Activated CD8-positive, alpha-beta memory T cell treated with anti-CD3 and anti-CD28 coated beads, Interleukin-2, amount 50 U/mL, for 4 hours (primary cell): ENCODE measurements around the gene EIPR1.

Experiments used
- DNase-seq: peaks from one replicate; pipeline ENCODE4 v3.0.0-alpha.2; 2020

Gene EIPR1

DNA sequence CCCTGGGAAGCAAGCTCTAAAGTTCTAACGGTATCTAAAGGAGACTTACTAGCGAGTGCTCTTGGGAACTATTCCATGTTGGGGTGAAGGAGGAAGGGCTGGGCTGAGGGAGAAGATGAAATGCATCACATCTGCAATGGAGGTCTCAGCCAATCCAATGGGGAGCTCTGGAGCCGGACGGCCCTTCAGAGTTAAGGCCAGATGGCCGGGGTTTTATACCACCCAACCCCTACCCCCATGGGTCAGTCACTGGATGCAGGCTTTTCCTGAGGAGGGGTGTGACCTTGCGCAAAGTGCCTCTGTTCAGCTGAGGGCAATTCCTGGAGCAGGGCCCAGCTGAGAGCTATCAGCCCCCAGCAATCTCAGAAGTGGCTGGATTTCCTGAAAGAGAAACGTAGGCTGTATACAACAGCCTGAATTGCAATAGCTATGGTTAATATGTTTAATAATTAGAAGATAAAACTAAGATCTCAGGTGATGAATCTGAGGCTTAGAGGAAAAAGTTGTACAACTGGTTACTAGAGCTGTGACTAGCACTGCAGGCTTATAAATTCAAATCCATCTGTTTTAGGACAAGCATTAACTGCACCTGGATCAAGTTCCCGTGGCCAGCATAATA lies 21.6 kb downstream of the EIPR1 start:
- DNase-seq: no peak

DNA sequence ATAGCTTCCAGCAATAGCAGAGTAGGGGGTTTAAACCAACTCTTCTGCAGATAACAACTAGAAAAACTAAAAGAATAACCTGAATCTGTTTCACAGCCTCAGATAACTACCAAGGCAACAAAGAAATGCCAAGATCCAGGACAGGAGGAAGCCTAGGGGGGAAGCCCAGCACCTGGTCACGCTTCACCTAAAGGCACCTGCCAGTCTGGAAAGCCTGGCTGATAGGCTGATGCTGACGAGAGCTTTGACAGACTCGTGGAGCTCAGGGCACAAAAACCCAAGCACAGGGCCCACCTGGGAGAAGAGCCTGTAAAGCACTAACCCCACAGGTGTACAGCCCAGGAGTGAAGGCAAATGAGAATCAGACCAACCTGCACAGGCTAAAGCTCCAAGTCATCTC lies 22.6 kb downstream of the EIPR1 start:
- DNase-seq: no peak

DNA sequence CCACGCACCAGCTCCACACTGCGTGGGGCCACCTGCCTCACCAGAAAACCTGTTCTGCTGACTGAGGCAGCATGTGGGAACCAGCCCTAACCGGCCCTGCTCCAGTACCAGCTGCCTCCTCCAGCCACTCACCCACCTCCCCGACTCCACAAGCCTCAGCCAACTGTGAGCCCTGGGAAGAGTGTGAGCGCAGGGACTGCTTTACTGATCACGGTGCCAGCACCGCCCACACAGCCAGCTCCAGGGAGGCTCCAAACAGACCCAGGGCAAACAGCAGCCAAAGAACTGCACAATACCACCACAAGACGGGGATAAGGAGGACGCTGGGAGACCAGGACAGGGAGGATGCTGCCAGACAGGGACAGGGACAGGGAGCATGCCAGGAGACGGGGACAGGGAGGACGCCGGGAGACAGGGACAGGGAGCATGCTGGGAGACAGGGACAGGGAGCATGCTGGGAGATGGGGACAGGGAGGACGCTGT lies 28.4 kb downstream of the EIPR1 start:
- no peak for DNase-seq

DNA sequence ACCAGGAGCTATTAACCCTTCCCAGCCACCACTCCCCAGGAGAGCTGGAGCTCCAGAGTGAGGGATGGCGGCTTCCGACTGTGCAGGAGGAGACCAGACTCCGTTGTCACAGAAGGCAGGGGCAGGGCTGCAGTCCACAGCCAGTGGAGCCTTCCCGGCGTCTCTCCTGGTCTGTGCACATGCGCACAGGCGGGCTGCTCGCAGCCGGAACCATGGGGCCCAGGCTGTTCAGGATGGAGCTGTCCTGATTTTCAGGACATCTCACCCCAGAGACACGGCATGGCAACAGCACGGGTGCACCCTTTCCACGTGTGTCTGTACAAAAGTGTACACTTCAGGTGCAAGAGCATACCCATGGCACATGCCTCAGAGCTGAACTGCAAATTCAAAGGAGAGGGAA lies 28.9 kb downstream of the EIPR1 start:
- no peak for DNase-seq

DNA sequence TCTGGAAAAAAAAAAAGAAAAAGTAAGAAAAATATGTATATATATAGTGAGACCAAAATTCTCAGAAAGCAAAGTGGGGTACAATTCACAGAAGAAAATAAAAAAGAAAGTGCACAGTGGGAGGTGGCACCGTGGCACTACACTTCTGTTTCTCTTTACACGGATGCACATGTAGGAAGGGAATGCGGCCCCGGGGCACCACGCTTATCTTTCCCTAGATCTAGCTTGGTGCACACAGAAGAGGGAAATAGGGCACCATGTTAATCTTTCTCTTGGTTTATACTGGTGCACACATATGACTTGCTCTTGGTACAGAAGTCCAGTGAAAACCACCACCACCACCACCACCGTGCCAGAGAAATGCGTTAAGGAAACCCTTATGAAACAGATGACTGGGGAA lies 32.0 kb downstream of the EIPR1 start:
- no peak for DNase-seq

DNA sequence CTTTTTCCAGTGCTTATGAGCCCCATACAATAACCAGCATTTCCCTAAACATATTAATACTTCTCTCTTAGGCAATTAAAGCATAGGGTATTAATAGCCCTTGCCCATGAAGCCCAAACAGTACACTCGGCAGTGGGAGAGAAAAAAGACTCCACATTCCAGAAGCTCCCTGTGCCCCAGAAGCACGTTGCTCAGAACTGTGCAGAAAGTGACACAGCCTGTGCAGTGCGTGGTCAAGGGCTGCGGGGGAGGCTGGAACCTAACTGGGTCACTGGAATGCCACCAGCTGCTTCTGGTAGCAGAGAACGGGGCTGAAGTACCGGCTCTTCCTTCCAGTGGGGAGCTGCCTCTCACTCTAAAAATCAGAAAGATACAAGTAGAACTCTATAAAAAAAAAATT lies 32.7 kb downstream of the EIPR1 start:
- no peak for DNase-seq

DNA sequence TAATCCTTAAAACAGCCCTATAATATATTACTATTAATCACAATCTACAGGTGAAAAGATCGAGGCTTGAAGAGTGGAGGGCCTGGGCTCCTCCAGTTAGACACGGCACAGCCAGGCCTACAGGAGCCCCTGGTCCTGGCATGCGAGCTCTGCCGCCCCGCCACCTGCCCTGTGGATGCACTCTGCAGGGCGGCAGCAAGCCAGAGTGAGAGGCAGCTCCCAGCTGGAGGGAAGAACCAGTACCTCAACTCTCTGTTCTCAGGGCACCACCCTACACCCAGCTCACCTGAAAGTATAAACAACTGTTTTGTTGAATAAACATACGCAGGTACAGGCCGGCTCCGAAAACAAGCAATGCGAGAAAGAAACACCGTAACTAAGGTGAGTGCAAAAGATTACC lies 34.6 kb downstream of the EIPR1 start:
- no peak for DNase-seq

DNA sequence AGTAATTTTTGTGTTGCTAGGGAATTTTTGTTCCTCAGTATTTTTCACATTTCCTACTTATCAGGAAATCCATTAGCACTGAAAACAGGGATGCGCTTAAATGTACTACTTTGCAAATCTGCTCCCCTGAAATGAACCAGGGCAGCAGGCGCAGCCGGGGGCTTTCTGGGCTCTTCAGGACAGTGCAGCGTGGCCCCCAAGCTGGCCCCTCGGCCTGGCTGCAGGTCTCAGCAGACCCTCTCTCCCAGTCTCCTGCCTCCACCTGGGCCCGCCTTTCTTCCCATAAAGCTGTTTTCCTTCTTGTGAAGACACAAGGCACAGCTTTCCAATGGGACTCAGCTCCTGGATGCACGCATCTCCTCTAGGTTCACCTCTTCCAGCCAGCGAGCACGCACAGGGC lies 35.3 kb downstream of the EIPR1 start:
- no peak for DNase-seq

DNA sequence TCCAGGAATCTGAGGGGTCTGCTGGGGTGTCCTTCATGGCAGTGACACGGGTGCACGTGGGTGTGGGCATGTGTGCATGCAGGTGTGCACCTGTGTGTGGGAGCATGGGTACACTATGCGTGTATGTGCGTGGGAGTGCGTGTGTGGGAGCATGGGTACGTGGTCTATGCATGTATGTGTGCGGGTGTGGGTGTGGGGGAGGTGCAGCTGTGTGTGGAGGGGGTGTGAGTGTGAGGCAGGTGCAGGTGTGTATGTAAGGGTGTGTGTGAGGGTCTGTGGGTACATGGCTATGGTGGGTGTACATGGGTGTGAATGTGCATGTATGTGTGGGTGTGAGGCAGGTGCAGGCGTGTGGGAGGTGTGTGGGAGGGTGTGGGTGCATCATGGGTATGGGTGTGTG lies 36.3 kb downstream of the EIPR1 start:
- no peak for DNase-seq

DNA sequence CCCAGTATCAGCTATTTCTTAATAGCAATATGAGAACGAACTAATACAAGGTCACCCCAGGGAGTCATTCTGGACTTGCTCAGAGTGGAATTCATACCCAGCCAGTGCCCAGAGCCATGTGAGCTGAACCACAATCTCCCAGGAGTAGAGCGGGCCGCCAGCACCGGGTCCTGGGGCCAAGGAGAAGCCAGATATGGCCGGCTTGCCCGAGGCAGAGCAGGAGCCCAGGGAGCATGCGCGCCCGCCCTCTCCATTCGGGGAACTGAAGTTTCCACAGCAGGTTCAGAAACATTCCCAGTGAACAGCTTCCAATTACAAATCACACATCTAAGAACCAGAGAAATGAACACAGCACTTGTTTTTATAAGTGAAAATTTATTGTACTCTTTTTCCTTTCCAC lies 37.5 kb downstream of the EIPR1 start:
- DNase-seq: no peak

DNA sequence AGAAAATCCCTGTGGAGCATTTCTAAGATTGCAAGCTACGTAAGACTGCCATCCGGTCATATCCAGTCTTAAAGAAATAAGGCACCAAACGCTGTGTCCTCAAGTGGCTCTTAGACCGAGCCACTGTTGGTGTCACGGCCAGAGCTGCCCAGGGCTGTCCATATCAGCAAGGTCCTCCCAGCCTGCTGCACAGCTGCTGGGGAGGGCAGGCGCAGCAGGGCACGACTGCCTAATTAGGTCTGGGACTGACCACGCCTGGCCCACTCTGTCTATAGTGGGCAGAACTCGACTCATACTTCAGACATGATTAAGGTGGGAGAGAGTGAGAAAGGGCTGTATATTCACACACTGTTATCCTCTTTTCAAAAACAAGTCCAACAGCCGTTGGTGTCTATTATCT lies 39.3 kb downstream of the EIPR1 start:
- DNase-seq: no peak

DNA sequence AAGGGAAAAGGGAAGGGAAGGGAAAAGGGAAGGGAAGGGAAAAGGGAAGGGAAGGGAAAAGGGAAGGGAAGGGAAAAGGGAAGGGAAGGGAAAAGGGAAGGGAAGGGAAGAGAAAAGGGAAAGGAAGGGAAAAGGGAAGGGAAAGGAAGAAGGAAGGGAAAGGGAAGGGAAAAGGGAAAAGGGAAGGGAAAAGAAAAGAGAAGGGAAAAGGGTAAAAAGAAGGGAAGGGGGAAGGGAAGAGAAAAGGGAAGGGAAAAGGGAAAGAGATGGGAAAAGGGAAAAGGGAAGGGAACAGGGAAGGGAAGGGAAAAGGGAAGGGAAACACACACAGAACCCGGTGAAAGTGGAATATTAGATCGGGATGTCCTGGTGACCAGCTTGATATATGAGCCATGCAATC lies 40.8 kb downstream of the EIPR1 start:
- DNase-seq: no peak

DNA sequence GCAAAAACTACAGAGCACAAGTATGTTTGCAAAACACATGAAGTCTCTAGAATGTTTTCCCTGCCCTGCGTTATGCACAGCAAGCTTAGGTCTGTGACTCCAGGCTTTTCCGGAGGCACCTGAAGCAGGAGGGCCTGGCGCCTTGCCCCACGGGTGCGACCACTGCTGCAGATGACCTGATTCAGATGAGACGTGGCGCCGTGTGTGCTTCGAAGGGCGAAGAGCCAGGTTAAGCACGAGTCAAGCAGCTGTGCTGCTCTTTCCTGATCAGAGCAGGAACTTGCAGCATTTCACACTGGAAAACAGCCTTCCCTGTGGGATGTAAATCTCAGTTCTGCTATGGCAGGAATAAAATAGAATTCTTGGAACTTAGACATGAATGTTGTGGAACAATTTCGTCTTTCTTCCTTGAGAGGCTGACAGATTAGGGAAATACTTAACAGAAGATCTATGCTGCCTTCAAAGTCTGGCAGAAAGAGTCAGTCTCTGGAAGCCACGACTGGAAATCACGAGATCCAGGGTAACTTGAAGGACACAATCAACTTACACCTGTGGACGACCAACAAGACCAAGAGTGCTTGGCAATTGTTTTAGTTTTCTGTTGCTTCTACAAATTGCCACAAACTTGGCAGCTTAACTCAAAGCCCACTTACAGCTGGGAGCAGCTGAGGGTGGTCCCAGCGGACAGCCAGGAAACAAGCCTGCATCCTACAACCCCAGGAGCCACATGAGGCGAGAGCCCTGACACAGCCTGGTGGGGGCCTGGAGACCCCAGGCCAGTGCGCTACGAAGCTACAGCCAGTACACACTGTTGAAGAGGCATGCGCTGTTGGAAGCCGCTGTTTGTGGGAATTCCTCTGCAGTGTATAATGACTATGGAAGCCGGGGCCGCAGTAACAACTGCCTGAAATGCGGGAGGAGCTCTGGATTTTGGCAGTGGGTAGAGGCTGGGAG lies 42.9 kb downstream of the EIPR1 start:
- DNase-seq: no peak

DNA sequence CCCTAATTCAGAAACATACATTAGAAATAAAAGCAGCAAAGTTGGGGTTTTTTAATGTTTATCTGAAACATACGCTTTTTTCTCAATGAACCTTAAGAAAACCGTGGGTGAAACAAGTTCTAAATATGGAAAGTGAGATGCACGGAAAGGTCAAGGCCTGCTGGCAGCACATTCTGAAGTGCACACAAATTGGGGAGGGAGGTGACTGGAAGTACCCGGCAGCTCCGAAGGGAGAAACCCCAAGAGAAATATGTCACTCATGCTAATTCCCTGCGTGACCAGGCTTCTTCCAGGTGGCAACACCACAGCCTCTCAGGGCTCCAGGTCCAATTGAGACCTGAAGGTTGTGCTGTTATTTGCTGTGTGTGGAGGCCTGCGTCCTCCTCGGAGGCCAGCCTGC lies 45.5 kb downstream of the EIPR1 start:
- no peak for DNase-seq

DNA sequence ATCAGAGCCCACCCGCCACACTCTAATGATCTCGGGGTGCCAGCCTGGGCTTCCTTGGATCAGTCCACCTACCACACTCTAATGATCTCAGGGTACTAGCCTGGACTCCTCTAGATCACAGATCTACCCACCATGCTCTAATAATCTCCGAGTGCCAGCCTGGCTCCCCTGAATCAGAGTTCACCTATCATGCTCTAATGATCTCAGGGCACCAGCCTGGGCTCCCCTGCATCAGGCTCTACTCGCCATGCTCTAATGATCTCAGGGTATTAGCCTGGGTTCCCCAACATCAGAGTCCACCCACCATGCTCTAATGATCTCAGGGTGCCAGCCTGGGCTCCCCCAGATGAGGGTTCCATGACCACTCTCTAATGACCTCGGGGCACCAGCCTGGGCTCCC lies 48.1 kb downstream of the EIPR1 start:
- DNase-seq: no peak

DNA sequence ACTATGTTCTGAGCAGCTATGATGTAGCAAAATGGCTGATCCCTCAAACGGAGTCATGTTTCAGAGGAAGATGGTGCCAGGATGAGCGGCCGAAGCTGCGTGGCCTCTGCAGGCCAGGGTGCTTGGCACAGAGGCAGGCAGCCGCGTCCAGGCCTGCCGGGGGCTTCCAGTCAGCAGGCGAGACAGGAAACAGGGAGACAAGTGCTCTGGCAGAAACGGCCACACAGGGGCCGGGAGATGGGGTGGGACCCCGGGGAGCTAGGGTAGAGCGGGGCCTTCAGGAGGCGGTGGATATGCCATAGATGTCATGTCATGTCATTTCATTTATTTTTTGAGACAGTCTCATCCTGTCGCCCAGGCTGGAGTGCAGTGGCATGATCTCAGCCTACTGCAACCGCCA lies 50.7 kb downstream of the EIPR1 start:
- no peak for DNase-seq

DNA sequence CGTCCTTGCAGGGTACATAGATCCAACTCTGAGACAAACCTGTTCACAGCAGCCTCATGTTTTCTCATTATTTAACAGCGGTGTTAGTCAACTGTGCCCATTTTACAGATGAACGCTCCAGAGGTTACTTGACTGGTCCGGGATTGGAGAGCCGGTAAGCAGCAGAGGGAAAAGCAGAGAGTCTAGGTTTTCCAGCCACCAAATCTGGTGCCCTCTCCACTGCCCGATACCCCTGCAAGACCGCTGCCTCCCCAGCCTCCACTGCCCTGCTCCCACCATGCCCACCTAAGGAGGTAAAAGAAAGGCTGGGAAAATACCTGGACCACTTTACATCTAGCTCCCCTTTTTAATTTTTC lies 51.5 kb downstream of the EIPR1 start:
- no peak for DNase-seq

DNA sequence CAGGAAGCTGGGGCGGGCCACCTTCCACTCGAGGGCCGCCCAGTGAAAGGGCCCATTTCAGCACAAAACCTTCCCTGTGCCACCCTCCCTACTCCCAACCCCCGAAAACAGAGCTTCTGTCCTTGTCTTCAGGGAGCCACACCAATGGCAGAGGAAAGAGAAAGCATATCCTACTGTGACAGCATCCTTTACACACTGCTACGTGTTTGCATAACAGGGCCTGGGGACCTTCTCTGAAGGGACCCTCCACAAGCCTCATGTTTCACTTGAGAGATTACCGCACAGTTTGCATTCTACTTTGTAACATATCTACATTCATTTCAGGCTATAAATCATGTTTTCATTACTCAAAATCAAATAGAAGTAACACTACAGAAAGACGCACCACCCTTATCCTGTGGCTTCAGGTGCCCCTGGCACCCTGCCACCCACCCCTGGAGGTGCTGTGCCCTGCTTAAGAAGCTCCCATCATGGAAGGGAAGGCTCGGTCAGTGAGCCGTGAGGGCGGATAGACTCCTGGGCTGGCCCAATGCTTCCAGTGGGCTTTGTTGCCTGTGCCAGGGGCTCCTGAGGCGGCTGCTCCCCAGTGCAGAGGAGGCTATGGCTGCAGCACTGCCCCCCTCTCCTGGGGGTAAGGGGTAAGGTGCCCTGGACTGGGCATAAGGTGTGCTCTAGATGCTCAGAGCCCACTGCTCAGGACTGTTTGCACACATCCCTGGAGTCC lies 52.0 kb downstream of the EIPR1 start:
- DNase-seq: no peak

DNA sequence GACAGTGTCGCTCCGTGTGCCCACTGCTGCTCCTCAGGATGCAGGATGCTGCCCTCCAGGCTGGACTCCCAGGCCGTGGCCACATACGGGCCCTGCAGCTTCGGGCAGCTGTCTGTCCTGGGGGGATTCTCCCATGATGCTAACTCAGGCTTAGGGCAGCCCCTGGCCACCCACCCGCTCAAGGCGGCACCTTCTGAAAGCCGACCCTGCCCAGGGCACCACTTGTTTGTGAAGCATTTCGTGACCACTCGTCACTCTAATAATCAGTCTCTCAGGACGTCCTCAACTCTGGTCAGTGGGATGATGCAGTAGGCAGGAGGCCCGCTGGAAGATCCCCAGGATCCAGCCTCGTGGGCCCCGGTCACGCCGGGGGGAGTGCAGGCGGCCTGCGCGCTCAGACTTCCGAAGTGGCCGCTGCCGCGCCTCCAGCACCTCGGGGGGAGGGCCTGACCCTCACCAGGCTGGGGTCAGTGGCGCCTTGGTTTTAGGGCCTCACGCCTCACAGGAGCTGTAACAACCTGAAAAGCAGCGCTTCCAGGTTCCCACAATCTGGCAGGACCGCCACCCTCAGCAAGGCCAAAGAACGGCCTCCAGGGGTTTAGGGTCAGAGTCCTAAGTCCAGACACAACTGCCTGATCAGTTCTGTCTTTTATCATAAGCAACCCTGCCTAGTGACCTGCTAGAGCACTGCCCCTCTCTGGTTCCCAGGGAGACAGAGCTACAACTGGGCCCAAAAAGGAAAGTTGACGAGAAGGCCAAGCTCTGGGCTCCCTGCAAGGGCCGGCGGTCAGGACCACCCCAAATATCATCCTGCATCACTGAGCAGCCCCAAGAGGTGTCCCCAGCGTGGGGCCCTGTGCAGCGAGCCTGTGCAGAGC lies 53.0 kb downstream of the EIPR1 start:
- no peak for DNase-seq

DNA sequence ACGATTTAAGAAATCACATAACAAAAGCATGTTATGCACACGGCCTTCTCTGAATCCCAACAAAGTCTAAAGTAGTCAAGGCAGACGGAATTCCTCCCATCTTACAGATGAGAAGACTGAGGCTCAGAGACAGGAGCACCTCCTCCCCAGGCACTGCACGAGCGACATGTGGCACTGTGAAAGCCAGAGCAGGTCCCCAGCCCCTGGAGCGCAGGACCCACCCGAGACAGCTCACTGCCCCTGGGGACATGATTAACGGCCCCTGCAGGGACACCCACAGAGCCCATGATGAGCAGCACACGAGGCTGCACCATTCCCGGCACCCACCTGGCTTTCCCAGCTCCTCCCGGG lies 53.6 kb downstream of the EIPR1 start:
- no peak for DNase-seq

DNA sequence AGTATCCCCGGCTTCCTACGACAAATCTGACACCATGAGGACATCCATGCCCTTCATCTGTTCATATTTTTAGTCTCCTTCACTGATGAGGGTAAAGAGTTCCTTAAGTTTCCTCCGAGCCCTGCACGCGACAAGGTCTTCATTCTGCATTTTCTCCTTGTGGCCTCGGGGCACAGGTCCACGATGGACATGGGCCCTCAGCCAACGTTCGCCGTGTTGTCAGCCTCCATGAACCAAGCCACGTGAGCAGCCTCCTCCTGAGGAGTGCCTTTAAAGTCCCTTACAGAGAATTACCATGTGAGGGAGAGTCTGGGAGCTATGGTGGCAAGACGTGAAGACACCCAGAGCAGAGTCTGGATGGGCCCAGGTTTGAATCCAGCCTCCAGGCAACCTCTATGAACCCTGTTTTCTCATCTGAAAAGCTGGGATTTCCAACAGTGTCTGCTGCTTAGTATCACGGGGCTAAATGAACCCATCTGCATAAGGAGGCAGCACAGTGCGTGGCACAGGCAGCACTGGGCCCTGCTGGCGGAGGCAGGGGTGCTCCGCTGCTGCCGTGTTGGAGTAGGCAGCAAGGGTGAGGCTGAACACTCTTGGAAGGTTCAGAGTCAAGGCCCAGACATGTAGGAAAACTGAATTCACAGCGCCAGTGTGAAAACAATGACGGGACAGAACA lies 54.1 kb downstream of the EIPR1 start:
- no peak for DNase-seq

DNA sequence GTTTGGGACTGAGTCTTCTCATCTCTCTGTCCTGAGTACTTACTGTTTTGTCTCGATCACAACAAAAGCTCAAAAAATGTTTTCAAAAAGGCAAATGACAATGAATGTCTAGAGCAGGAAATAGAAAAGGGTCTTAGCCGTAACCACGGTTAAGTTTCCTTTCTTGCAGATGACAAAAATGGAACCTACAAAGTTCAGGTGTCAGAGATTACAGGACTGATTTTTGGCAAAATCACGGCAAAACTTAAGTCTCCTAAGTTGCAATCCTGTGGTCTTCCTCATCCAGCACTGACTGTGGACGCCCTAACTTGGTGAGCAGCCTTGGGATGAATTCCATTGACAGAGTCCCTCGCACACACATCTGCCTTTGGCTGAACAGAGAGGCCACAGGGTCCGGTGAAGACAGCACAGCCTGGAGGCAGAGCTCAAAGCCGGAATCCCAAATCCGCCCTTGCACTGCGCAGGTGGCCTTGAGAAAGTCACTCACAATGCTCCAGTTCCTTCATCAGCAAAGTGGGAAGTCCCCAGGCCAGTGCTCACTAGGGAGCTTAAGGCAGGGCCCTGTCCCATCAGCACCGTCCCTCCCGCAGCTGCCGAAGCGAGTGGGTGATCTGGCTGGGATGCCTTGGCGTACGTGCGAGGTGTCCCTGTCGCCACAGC lies 55.2 kb downstream of the EIPR1 start:
- DNase-seq: no peak
